ENCODE data around the gene FMN2. TPM values are rescaled to one million over a fixed set of nuclear protein-coding genes. Genes with fewer than 3 reads are reported as not detected.
A peak's percentile ranks its signal among the peaks of the same experiment; 100 is the strongest.
"Not testable (repeated sequence)": the region's sequence is repeated elsewhere in the genome, so short reads cannot be mapped to it uniquely, and the experiment has no call there.

Gene FMN2
- polyA plus RNA-seq, 5 donors = 1.2 to 3.0 (median 1.7) TPM

DNA sequence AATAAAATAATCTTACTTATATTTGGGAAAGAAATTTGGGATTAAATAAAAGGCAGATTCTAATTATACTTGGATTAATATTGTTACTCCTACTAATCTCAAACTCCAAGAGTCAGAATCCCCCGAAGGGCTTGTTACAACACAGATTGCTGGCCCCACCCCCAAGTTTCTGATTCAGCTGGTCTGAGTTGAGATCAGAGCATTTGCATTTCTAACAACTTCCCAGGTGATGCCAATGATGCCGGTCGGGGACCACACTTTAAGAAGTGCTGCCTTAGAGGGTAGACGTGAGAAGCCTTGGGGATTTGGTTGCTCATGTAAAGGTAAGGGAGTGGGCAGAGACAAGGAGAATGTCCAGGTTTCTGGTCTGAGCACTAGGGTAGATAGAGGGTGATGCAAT is 47.2 kb downstream of the FMN2 start:
- no peak for DNase-seq

DNA sequence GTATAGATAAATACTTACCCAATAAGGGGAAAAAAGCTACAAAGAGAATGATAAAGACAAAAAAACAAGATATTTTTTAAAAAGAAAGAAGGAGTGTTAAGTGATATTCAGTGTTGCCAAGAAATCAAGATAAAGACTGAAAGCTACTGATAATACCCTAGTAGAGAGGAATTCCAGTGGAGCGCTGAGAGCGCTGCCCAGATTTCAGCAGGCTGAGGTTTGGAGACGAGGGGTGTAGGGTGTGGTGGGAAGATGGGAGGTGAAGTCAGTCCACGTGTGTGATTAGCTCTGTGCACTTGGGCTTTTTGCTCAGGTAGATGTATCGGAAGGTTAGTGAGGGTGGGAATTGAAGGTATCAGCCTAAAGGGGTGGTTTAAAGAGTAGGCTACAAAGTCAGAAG is 47.8 kb downstream of the FMN2 start:
- no peak for DNase-seq

DNA sequence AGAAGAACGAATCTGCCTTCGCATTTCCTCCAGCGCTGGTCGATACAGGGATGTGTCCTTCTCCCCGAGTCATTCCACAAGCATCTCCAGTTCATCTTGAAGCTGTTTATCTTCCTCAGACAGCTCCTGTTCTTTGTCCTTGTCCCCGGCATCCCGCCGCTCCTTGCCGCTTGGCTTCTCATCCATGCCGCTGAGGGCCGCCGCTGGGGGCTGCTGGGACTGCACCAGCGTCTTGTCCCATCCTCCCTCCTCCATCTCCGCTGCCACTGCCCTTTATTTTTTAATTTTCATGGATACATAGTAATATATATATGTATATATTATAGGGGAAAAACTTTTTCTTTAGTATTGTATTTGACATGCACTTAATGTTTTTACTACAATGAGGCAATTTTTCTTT is 53.4 kb downstream of the FMN2 start:
- DNase-seq = no peak

DNA sequence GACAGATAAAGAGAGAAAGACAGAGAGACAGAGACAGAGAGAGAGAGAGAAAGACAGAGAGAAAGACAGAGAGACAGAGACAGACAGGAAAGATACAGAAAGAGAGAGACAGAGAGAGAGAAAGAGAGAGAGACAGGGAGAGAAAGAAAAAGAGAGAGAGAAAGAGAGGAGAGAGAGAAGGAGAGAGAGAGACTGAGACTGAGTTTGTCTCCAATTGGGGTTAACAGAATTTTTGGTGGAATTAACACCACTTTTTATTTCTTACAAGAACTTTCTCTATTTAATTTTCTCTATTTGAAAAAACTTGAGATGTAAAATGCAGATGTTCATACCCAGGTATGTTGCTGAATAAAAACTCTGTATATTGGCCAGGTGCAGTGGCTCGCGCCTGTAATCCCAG is 56.6 kb downstream of the FMN2 start:
- no peak for DNase-seq

DNA sequence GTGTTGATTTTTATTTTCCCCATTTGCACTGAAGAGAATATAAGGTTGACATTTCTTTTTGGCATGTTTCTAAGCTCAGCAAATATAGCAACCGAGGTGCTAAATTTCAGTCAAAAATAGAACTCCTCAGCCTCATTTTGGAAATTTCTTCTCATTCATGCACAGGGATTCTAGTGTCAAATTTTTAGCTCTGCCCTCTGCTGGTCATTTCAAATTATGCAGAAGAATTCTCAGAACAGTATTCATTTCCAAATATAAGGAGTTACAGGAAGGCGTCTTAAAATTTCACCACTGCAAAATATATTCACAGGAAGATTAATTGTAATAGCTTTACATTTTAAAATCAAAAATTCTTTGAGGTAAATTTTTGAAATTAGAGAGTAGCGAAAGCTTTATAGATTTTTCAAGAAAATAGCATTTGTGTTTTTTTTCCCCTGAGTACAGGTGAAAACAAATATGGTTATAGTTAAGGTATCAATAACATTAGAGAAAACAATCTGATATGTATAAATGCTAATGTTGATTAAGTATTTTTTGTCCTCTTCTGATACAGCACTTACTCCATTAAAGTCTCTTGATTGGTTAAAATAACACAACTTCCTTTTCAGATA is 57.9 kb downstream of the FMN2 start:
- peak; percentile 10 to 17 for DNase-seq

DNA sequence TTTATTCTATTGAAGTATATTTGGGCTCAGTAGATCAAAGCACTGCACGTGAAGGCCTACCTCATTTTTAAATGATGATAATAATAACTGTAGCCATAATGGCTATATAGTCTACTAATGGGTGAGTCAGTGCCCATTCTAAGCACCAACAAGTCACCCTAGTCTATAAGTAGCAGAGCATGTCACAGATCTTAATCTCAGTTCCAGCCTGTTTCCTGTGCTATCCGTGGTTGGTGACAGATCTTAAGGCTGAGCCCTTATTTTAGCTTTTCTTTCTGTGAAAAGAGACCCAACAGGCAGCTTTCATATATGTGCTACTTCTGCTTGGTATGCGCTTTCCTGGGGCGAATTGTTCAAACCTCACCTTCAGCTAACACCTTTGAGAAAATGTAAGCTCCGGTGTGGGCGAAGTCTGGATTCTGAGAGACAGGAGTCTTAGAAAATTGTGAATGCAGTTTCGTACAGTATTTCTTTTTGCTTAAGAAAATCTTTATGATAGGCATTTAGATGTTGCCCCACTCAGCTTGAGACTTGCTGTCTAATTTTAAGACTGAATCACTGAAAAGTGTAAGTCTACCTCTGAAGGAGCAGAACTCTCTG is 59.6 kb downstream of the FMN2 start:
- DNase-seq = no peak

DNA sequence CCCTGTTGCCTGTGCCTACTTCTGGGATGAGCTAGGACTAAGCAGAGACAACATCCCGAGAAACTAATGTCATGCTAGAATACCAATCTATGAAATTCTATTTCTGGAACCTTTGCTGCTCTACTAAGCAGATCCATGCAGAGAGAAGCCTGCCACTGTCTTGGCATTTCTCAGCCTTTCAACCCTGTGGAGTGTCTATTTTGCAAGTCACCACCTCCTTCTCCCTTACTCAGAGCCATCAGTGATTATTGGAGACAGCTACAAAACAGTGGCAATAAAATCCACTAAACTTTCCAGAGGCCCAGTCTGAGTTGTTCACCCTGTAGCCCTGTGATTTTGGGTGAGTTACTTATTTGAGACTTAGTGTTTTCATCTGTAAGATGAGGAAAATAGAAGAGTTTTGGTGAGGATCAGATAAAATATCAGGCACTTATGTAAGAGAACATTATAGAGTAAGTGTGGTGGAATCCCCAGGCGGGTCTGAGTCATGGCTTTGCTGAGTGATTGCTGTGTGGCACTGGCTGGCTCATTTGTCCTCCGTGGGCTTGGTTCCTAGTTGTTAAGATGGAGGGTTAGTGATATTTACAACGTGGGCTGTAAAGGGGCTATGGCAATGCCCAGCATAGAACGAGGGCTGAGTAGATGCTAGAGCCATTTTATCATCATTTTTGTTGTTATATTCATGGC is 61.1 kb downstream of the FMN2 start:
- no peak for DNase-seq

DNA sequence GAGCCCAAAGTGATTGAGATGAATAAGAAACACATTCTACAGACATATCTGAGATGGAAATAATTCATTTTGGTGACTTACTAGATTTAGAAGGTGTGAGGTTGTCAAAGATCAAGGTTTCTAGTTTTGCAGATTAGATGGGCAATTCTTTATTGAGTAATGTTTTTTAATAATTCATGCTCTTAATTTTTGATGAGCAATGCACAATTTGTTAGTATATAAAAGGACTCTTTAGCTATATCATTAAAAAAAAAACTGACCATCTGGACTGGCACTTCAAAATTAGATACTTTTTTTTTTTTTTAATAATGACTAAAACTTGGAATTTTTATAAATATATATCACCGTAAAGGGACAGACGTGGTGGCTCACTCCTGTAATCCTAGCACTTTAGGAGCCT is 63.9 kb downstream of the FMN2 start:
- no peak for DNase-seq

DNA sequence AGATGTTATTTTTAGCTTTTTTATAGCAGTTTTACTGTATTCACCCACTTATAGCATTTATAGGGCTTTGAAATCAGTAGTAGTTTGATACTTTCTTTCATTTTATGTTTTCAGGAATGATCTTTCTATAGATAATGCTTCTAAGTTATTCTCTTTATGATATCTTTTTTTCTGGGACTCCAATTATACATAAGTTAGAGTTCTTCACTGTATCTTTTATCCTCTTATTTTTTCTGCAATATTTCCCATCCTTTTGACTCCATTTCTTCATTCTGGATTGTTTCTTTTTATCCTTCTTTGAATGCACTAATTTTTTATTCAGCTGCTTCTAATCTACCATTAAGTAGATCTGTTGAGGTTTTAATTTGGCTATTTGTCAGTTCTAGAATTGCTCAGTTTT is 73.1 kb downstream of the FMN2 start:
- no peak for DNase-seq

DNA sequence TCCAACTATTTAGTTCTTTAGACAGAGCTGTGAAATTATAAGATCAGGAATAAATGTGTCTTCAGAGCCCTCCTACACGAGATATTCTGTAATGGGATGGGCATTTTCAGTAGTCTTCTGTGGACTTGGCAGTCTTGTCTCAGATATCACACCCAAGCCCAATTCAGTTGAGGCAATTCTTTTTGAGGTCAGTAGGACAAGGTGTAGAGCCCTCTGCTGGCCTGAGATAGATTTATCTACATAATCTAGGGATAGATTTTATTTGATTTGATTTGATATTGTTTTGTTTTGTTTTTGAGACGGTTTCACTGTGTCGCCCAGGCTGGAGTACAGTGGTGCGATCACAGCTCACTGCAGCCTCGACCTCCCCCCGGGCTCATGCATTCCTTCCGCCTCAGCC is 77.5 kb downstream of the FMN2 start:
- DNase-seq = no peak

DNA sequence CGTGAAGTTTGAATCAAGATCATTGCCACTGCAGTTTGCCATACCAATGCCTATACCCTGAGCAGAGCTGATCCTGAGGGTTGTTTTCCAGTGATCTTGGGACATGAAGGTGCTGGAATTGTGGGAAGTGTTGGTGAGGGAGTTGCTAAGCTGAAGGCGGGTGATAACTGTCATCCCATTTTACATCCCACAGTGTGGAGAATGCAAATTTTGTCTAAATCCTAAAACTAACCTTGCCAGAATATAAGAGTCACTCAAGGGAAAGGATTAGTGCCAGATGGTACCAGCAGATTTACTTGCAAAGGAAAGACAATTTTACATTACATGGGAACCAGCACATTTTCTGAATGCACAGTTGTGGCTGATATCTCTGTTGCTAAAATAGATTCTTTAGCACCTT is 78.6 kb downstream of the FMN2 start:
- DNase-seq = no peak

DNA sequence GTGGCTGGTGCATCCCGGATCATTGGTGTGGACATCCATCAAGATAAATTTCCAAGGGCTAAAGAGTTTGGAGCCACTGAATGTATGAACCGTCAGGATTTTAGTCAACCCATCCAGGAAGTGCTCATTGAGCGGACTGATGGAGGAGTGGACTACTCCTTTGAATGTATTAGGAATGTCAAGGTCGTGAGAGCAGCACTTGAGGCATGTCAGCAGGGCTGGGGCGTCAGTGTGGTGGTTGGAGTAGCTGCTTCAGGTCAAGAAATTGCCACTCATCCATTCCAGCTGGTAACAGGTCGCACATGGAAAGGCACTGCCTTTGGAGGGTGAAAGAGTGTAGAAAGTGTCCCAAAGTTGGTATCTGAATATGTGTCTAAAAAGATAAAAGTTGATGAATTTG is 79.1 kb downstream of the FMN2 start:
- DNase-seq = no peak

DNA sequence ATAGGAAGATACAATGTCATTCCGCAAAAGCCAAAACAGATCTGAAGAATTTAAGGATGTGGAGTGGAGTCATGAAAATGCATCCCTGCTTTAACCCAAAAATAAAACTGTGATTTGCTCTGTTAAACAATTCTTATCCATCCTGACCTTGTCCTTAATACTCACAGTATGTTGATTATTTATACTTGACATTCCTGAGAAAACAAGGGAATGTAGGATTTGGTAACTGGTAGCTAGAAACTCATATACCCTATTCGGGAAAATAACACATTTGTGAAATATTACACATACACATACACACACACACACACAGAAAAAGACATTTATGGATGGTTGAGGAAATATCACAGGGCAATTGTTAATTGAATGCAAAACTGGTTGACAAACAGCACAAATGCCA is 80.2 kb downstream of the FMN2 start:
- DNase-seq = no peak

DNA sequence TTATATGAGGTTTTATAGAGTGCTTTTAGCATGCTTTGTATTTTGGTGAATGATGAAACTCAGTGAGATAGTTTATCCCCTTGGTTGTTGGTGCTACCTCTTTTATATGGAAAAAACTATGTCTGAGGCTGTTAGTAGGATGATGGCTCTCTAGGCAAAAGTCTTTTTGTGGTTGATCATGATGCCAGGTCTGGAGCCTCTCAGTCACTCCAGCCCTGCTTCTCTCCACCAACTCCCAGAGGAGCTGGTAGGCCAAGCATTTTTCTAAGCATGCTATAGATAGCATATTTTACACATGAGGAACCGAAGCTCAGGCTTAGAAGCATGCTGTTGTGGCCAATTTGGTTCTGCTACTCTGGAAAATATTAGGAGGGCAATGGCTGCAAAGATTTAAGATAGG is 82.2 kb downstream of the FMN2 start:
- DNase-seq = no peak

DNA sequence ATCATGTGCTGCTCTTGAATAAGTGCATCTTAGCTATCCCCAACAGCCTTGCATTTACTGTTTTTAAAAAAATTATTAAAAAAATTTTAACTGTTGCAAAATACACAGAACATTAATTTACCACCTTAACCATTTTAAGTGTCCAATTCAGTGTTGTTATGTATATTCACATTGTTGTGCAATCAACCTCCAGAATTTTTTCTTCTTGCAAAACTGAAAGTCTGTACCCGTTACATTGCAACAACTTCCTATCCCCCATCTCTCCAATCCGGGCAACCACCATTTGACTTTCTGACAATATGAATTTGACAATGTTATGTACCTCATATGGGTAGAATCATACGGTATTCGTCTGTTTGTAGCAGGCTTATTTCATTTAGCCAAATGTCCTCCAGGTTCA is 83.1 kb downstream of the FMN2 start:
- DNase-seq = no peak

DNA sequence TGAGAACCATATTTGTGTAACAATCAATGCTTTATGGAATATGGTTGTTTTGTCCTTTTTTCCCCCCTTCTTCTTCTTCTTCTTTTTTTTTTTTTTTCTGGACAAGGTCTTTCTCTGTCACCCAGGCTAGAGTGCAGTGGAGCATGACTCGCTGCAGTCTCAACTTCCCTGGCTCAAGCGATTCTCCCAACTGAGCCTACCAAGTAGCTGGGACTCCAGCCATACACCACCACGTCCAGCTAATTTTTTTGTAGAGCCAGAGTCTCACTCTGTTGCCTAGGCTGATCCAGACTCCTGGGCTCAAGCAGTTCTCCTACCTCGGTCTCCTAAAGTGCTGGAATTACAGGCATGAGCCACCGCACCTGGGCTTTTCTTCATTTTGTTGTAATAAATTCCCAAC is 86.7 kb downstream of the FMN2 start:
- no peak for DNase-seq

DNA sequence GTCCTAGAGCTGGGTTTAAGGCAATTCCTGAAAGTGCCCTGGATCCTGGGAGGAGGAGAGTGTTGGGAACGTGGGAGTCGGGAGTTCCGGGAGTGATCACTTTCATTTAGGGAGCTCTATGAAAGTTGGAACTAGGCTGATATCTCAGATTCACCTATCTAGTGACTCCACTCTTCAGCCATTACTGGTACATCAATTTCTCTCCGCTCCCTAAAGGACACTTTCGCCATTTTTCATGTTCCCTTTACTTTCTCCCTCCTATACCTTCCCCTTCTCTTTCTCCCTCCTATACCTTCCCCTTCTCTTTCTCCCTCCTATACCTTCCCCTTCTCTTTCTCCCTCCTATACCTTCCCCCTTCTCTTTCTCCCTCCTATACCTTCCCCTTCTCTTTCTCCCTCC is 93.0 kb downstream of the FMN2 start:
- DNase-seq = not testable (repeated sequence)

DNA sequence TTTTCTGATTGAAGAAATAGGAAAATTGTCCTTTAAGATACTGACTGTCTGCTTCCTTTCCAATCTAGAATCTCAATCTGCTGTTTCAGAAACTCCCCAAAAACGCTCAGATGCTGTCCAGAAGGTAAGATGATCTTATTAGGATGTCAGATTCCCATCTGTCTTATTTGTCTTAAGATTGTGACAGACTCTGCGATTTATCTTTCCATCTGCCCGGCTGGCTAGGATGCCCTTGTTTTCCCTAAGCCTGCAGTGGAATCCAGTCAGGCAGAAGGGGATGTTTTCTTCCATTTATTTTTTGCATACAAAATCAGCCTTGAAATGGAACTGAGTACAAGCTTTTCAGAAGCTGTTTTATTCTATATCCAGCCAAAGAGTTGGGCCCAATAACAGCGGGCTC is 96.5 kb downstream of the FMN2 start:
- no peak for DNase-seq

DNA sequence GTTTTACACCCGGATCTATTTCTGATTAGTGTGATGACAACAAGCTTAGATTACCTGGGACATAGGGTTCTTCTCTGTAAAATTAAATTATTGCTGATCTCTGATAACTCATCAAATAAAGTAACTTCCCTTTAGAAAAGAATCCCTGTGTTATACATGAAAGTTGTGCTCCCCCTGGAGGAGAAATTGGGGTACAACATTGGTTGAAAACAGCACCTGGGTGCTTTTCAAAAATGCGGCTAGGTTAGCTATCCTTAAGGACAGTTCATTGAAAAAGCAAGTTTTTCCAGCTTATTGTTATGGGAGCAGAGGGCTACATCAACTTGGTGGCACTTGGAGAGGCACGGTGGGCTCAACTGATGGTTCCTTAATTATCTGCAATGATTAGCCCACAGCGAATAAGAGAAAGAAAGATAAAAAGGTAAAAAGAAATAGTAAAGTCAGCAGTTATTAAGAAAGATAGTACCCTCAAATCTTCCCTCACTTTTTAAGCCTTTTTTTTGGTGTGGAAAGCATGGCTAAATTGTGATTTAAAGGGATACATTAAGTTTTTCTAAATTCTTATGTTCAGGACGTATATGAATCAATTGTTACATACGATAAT is 97.8 kb downstream of the FMN2 start:
- peak; percentile 16 to 18 for DNase-seq

DNA sequence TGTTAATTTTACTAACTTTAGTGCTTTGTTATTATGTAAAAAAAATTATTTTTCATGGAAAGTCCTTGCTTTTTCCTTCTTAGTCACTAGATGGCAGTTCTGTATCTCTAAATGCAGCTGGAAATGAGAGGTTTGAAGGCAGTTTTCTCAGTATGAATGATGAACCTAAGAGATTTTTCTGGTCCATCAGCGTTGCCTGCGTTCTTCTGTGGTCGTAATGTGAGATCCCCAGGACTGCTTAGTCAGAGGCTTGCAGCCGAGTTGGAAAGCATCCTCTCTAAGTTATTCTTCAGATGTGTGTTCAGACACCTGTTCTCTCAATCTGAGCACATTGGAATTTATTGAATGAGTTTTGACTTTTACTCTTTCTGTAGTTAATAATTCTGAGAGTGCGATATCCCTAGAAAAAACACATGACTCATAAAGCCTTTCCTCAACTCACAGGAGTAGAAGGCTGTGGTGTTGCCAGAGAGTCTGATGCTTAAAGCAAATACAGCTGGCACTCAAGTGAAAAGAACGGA is 99.3 kb downstream of the FMN2 start:
- DNase-seq = peak; percentile 21 to 38

DNA sequence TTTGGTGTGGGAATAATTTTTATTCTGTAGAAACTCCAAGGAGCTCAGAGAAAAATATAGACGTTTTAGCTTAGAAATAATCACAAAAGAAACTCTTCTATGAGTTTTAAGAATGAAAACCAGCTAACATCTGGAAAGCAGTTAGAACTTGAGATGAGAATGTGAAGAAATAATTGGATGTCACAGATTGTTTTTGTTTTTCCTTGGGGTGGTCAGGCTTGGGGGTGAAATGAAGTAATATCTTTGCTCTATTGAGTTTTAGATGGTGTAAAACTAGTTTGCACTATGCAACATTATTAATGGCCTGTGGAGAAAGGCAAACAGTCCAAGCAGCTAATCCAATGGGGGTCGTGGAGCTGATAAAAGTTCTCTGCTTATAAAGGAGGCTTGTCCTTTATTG is 101.2 kb downstream of the FMN2 start:
- no peak for DNase-seq

DNA sequence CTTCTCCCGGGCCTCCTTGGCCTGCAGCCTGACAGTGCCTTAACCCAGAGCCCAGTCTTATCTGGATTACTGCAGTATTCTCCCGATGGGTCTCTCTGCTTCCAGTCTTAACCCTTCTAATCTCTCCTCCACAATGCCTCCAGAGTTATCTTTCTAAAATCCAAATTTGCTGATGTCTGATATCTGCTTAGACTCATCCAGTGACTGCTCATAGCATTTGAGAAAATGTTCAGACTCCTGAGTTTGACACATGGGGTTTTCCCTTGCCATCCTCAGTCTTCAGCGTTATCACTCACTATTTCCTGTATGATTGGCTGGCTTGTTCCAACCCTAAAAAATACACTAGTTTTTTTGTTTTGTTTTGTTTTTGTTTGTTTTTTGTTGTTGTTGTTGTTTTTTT is 102.0 kb downstream of the FMN2 start:
- no peak for DNase-seq

DNA sequence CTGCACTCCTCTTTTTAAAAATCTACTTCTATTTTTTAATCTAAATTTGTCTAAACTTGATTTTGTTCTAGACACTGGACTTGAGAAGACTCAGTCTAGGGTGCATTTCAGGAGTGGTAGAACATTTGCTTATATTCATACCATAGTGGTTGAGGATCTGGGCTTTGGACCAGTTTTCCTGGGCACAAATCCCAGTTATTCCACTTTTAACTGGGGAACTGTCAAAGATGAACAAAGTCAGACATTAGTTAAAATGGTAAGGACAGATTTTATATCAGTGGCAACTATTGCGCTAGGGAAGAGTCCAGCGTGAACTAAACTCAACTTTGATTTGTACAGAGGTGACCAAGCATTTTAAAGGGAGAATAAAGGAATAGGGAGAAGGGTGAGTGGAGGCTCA is 102.4 kb downstream of the FMN2 start:
- no peak for DNase-seq

Data from right lung (tissue), 5 donors.